ENCODE measurements around the gene MINDY2.

DNA sequence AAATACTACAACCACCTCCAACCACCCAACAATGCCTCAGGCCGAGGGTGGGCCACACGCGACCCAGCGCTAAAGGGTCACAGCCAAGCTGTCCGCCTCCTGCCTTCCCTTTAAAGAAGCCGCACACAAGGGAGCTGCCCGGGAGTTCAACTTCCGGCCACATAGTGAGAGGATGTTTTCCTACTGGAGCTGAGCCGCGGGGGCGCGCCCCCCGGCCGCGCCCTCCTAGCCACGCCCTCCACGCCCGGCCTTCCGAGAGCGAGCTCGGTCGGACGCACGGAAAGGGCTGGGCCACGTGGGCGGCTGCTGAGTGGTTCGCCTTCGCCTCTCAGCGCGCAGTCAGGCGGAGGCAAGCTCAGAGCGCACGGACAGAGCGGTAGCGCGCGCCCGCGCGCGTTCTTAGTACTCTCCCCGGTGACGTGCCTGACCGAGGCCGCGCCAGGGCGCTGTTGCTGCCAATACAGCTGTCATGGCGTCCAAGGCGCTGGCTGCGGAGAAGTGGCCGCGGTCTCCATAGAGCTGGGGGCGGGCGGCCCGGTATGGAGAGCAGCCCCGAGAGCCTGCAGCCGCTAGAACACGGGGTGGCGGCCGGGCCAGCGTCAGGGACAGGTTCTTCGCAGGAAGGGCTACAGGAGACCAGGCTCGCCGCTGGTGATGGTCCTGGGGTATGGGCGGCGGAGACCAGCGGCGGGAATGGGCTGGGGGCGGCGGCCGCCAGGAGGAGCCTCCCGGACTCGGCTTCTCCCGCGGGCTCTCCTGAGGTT, at the start of gene MINDY2:
- TF ChIP-seq, protein P1, sequence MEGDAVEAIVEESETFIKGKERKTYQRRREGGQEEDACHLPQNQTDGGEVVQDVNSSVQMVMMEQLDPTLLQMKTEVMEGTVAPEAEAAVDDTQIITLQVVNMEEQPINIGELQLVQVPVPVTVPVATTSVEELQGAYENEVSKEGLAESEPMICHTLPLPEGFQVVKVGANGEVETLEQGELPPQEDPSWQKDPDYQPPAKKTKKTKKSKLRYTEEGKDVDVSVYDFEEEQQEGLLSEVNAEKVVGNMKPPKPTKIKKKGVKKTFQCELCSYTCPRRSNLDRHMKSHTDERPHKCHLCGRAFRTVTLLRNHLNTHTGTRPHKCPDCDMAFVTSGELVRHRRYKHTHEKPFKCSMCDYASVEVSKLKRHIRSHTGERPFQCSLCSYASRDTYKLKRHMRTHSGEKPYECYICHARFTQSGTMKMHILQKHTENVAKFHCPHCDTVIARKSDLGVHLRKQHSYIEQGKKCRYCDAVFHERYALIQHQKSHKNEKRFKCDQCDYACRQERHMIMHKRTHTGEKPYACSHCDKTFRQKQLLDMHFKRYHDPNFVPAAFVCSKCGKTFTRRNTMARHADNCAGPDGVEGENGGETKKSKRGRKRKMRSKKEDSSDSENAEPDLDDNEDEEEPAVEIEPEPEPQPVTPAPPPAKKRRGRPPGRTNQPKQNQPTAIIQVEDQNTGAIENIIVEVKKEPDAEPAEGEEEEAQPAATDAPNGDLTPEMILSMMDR (IDR thresholded peaks at IDR 0.05 in 2 of 3, conservative IDR thresholded peaks at IDR 0.05 in 1 of 3; ENCODE audit: borderline replicate concordance in 1 of 3, insufficient read depth in 1 of 3, low read depth in 2 of 3, low read length in 2 of 3), result peak in 1 of 3 experiments; percentile 30; a peak in 3 of 6 replicates
- TF ChIP-seq, protein P2, sequence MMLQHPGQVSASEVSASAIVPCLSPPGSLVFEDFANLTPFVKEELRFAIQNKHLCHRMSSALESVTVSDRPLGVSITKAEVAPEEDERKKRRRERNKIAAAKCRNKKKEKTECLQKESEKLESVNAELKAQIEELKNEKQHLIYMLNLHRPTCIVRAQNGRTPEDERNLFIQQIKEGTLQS (IDR thresholded peaks at IDR 0.05), result no peak
- TF ChIP-seq SIN3A (IDR thresholded peaks at IDR 0.05; ENCODE audit: low read depth), result peak; percentile 92
